NT2/D1 (cell line): ENCODE data around the gene GSE1.

Source experiments
- YY1 ChIP-seq: IDR thresholded peaks from 2 replicates; pipeline ENCODE4 v1.6.1; 2011; ENCODE audit not compliant: insufficient read length, insufficient read depth
- ZNF274 ChIP-seq: IDR thresholded peaks from 2 replicates; pipeline ENCODE4 v1.6.1; 2011; ENCODE audit warnings: mild to moderate bottlenecking, low read depth, low read length

DNA sequence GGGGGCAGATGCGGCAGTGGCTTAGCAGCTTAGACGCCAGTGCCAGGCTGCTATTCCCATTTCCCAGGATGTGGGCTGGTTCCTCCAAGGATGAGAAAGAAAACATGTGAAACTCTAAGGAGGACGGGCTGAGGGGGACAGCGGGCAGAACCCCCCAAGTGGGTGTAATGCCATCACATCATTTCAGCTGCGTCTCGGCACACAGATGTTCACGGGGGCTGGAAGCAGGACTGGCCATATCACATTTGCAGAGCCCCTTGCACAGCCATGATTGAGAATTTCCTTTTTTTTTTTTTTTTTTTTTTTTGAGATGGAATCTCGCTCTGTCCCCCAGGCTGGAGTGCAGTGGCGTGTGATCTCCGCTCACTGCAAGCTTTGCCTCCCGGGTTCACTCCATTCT lies 90.9 kb downstream of the GSE1 start:
- TF ChIP-seq ZNF274 (no peak), YY1 (no peak)
